ENCODE measurements around the gene TUT4. TPM values are rescaled to one million over a fixed set of nuclear protein-coding genes. Genes with fewer than 3 reads are reported as not detected.

TUT4 gene
- total and polyA plus RNA-seq, 5 donors, result 20.4 to 41.1 (median 37.7) TPM

DNA sequence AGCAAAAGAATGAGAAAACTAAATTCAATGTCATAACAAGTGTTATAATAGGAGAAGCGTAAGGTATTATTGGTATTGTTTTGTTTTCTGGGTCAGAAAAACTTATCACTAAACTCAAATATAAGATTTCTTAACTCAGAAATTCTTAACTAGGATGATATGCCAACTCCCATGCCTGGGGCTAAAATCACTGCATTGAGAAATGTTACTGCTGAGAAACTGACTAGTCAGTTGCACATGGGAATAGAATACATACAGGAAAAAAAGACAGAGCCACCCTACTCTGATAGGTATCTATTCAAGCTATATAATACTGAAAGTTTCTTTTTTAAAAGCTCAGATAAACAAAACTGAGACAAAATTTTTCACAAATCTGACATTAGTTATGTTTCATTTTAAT is 92.2 kb downstream of the TUT4 start:
- no peaks in the 10 kb centered on the region for H3K4me1 ChIP-seq (ENCODE audit: control insufficient read depth, insufficient read depth, low read length)
- H3K27me3 ChIP-seq (ENCODE audit: control insufficient read depth, insufficient read depth), result no peaks in the 10 kb centered on the region
- no peaks in the 10 kb centered on the region for H3K9me3 ChIP-seq (ENCODE audit: control insufficient read depth, low read length)
- no peak overlapping the region for H3K4me3 ChIP-seq (ENCODE audit: low read length)
- no peak for DNase-seq
- WGBS, result 98% methylated on average over 1 of the region's 1 CpG
- no peak for ATAC-seq
- no peak overlapping the region for H3K27ac ChIP-seq (ENCODE audit: low read length)
- intact Hi-C loops (cut with DNase I), result no loop called here

DNA sequence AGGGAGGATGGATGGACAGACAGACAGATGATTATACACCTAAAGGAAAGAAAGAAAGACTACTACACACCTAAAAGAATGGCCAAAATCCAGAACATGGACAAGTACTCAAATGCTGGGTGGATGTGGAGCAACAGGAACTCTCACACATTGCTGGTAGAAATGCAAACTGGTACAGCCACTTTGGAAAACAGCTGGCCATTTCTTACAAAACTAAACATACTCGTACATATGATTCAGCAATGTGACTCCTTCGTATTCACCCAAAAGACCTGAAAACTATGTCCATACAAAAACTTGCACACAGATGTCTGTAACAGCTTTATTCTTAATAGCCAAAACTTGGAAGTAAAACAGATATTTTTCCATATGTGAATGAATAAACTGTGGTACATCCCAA is 97.2 kb downstream of the TUT4 start:
- H3K9me3 ChIP-seq (ENCODE audit: control insufficient read depth, low read length), result no peaks in the 10 kb centered on the region
- H3K27me3 ChIP-seq (ENCODE audit: control insufficient read depth, insufficient read depth), result no peaks in the 10 kb centered on the region
- H3K4me3 ChIP-seq (ENCODE audit: low read length), result no peak overlapping the region
- DNase-seq (no peak), ATAC-seq (no peak)
- no peak overlapping the region for H3K27ac ChIP-seq (ENCODE audit: low read length)
- WGBS, result 98% methylated on average over 2 of the region's 2 CpGs
- intact Hi-C loops (cut with DNase I), result no loop called here
- H3K4me1 ChIP-seq (ENCODE audit: control insufficient read depth, insufficient read depth, low read length), result no peaks in the 10 kb centered on the region

- Histone ChIP-seq H3K27ac (ENCODE audit: low read length) (no peak overlapping the region), H3K4me1 (ENCODE audit: control insufficient read depth, insufficient read depth, low read length) (no peaks in the 10 kb centered on the region), H3K4me3 (ENCODE audit: low read length) (no peak overlapping the region), H3K27me3 (ENCODE audit: control insufficient read depth, insufficient read depth) (no peaks in the 10 kb centered on the region), H3K9me3 (ENCODE audit: control insufficient read depth, low read length) (no peaks in the 10 kb centered on the region)
- intact Hi-C loops (cut with DNase I), result no loop called here
- WGBS, result 96% methylated on average over 2 of the region's 2 CpGs
- ATAC-seq (no peak), DNase-seq (no peak)
Measured at GRCh38 chr1:52454779-52455178, 98.1 kb downstream of the TUT4 start.

- Histone ChIP-seq H3K27ac (ENCODE audit: low read length) (no peak overlapping the region), H3K4me3 (ENCODE audit: low read length) (no peak overlapping the region), H3K4me1 (ENCODE audit: control insufficient read depth, insufficient read depth, low read length) (no peaks in the 10 kb centered on the region), H3K9me3 (ENCODE audit: control insufficient read depth, low read length) (no peaks in the 10 kb centered on the region), H3K27me3 (ENCODE audit: control insufficient read depth, insufficient read depth) (no peaks in the 10 kb centered on the region)
- DNase-seq (no peak), ATAC-seq (no peak)
- 96% methylated on average over 1 of the region's 1 CpG for WGBS
- intact Hi-C loops (cut with DNase I), result no loop called here
Measured at GRCh38 chr1:52454127-52454526, 98.8 kb downstream of the TUT4 start.

DNA sequence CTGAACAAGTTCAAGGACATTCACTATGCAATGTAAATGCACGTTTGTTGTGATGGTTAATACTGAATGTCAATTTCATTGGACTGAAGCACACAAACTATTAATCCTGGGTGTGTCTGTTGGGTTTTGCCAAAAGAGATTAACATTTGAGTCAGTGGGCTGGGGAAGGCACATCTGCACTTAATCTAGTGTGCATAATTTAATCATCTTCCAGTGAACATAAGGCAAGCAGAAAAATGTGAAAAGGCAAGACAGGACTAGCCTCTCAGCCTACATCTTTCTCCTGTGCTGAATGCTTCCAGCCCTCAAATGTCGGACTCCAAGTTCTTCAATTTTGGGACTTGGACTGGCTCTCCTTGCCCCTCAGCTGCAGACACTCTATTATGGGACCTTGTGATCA is 108.4 kb downstream of the TUT4 start:
- Histone ChIP-seq H3K4me1 (ENCODE audit: control insufficient read depth, insufficient read depth, low read length) (no peaks in the 10 kb centered on the region), H3K27ac (ENCODE audit: low read length) (no peak overlapping the region), H3K4me3 (ENCODE audit: low read length) (no peak overlapping the region), H3K27me3 (ENCODE audit: control insufficient read depth, insufficient read depth) (no peaks in the 10 kb centered on the region), H3K9me3 (ENCODE audit: control insufficient read depth, low read length) (no peaks in the 10 kb centered on the region)
- intact Hi-C loops (cut with DNase I), result no loop called here
- 88% methylated on average over 2 of the region's 2 CpGs for WGBS
- DNase-seq (no peak), ATAC-seq (no peak)

DNA sequence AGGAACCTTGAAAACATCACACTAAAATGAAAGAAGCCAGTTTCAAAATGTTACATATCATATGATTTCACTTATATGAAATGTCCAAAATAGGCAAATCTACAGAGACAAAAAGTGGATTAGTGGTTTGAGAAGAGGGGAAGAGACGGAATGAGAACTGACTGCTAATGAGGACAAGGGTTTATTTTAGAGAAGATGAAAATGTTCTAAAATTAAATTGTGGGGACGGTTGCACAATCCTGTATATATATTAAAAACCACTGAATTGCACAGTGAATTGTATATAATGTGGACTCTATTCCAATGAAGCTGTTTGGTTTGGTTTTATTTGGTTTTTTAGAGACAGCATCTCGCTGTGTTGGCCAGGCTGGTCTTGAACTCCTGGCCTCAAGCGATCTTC is 112.9 kb downstream of the TUT4 start:
- H3K27ac ChIP-seq (ENCODE audit: low read length), result no peak overlapping the region
- no peaks in the 10 kb centered on the region for H3K9me3 ChIP-seq (ENCODE audit: control insufficient read depth, low read length)
- H3K4me3 ChIP-seq (ENCODE audit: low read length), result no peak overlapping the region
- no peak for DNase-seq
- H3K27me3 ChIP-seq (ENCODE audit: control insufficient read depth, insufficient read depth), result no peaks in the 10 kb centered on the region
- no peaks in the 10 kb centered on the region for H3K4me1 ChIP-seq (ENCODE audit: control insufficient read depth, insufficient read depth, low read length)
- ATAC-seq, result no peak
- intact Hi-C loops (cut with DNase I), result no loop called here
- 91% methylated on average over 4 of the region's 4 CpGs for WGBS

DNA sequence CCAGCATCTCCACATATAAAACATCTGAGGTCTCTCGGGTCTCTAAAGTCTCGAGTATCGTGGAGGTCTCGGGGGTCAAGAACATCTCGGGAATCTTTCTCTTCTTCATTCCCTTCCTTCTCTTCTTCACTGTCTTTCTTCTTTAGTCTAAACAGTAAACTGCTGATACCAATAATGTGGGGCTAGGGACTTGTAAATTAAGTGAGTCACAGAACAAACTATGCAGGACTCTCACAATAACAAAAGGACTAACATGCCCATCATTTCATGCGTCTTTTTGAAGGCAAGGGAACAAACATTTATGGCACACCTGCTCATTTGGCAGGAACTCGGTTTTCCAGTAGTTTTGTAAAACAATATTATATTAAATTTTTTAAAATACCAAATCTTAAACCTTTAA is 116.1 kb downstream of the TUT4 start:
- 93% methylated on average over 7 of the region's 7 CpGs for WGBS
- Histone ChIP-seq H3K4me1 (ENCODE audit: control insufficient read depth, insufficient read depth, low read length) (no peaks in the 10 kb centered on the region), H3K27me3 (ENCODE audit: control insufficient read depth, insufficient read depth) (no peaks in the 10 kb centered on the region), H3K9me3 (ENCODE audit: control insufficient read depth, low read length) (no peaks in the 10 kb centered on the region), H3K27ac (ENCODE audit: low read length) (no peak overlapping the region), H3K4me3 (ENCODE audit: low read length) (no peak overlapping the region)
- ATAC-seq, result no peak
- DNase-seq, result no peak
- intact Hi-C loops (cut with DNase I), result no loop called here

GRCh38 chr1:52435650-52436049 is 117.2 kb downstream of the TUT4 start:
- ATAC-seq, result no peak
- Histone ChIP-seq H3K4me3 (ENCODE audit: low read length) (no peak overlapping the region), H3K27me3 (ENCODE audit: control insufficient read depth, insufficient read depth) (no peaks in the 10 kb centered on the region), H3K9me3 (ENCODE audit: control insufficient read depth, low read length) (no peaks in the 10 kb centered on the region), H3K4me1 (ENCODE audit: control insufficient read depth, insufficient read depth, low read length) (no peaks in the 10 kb centered on the region), H3K27ac (ENCODE audit: low read length) (no peak overlapping the region)
- DNase-seq, result no peak
- 98% methylated on average over 1 of the region's 1 CpG for WGBS
- intact Hi-C loops (cut with DNase I), result no loop called here

DNA sequence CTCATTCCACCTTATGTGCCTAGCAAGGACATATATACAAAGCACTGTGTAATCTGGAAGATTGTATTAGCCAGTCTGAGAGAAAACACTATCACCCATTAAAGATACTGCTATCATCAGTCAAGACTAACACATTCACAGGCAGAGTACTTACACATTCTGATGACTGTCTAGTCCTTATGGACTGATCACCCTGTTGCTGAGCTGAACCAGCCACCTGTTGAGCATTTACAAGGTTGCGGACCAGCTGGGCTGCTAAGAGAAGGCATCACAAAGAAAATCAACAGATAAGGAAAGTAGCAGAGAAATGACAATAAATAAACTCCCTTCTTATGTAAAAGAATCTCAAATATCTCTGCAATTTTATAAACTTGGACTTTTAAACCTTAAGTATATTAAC is 117.7 kb downstream of the TUT4 start:
- 96% methylated on average over 1 of the region's 1 CpG for WGBS
- Histone ChIP-seq H3K27me3 (ENCODE audit: control insufficient read depth, insufficient read depth) (no peaks in the 10 kb centered on the region), H3K4me3 (ENCODE audit: low read length) (no peak overlapping the region), H3K4me1 (ENCODE audit: control insufficient read depth, insufficient read depth, low read length) (no peaks in the 10 kb centered on the region), H3K9me3 (ENCODE audit: control insufficient read depth, low read length) (no peaks in the 10 kb centered on the region), H3K27ac (ENCODE audit: low read length) (no peak overlapping the region)
- DNase-seq, result no peak
- intact Hi-C loops (cut with DNase I), result no loop called here
- ATAC-seq, result no peak

GRCh38 chr1:52432807-52433206 is 120.1 kb downstream of the TUT4 start:
- intact Hi-C loops (cut with DNase I), result no loop called here
- H3K4me3 ChIP-seq (ENCODE audit: low read length), result no peak overlapping the region
- WGBS, result 89% methylated on average over 8 of the region's 8 CpGs
- ATAC-seq (no peak), DNase-seq (no peak)
- no peaks in the 10 kb centered on the region for H3K4me1 ChIP-seq (ENCODE audit: control insufficient read depth, insufficient read depth, low read length)
- no peak overlapping the region for H3K27ac ChIP-seq (ENCODE audit: low read length)
- no peaks in the 10 kb centered on the region for H3K9me3 ChIP-seq (ENCODE audit: control insufficient read depth, low read length)
- no peaks in the 10 kb centered on the region for H3K27me3 ChIP-seq (ENCODE audit: control insufficient read depth, insufficient read depth)

GRCh38 chr1:52427152-52427551 is 125.7 kb downstream of the TUT4 start:
- no peaks in the 10 kb centered on the region for H3K27me3 ChIP-seq (ENCODE audit: control insufficient read depth, insufficient read depth)
- 79% methylated on average over 1 of the region's 1 CpG for WGBS
- no peaks in the 10 kb centered on the region for H3K4me1 ChIP-seq (ENCODE audit: control insufficient read depth, insufficient read depth, low read length)
- ATAC-seq (no peak), DNase-seq (no peak)
- H3K9me3 ChIP-seq (ENCODE audit: control insufficient read depth, low read length), result no peaks in the 10 kb centered on the region
- intact Hi-C loops (cut with DNase I), result no loop called here
- no peak overlapping the region for H3K27ac ChIP-seq (ENCODE audit: low read length)
- H3K4me3 ChIP-seq (ENCODE audit: low read length), result no peak overlapping the region

DNA sequence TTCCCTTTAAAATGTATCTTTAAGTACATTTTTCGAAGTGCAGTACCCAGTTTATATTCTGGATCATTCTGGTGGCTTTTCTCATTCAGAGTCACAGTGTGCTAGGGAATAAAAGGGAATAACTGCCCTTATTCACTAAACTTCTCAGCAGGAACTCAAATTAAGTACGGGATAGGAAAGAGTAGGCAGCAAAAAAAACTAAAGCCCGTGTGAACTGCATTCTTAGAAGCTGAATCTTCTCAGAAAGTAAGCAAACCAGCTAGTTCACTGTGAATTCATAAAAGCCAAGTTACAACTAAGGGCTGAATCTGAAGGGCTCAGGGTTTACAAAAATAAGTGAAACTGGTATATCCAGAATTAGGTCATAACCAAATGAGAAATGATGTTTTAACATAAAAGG is 126.5 kb downstream of the TUT4 start:
- Histone ChIP-seq H3K27ac (ENCODE audit: low read length) (no peak overlapping the region), H3K9me3 (ENCODE audit: control insufficient read depth, low read length) (no peaks in the 10 kb centered on the region), H3K27me3 (ENCODE audit: control insufficient read depth, insufficient read depth) (no peaks in the 10 kb centered on the region), H3K4me1 (ENCODE audit: control insufficient read depth, insufficient read depth, low read length) (no peaks in the 10 kb centered on the region), H3K4me3 (ENCODE audit: low read length) (no peak overlapping the region)
- WGBS, result 85% methylated on average over 3 of the region's 3 CpGs
- intact Hi-C loops (cut with DNase I), result no loop called here
- ATAC-seq (no peak), DNase-seq (no peak)

Data from right cardiac atrium (tissue), 5 donors.